Tibial artery (tissue), 4 donors: Measurements from ENCODE around the gene PRMT2.
A peak's percentile ranks its signal among the peaks of the same experiment; 100 is the strongest.

ENCODE experiments used
- DNase-seq, 2 donors: peaks; one replicate each; pipeline ENCODE4 v3.0.0-alpha.2; 2019
- H3K27ac ChIP-seq, 2 donors: fragments of 200-600 bp; sonication (generic) in 1 of 2; 1 replicate in 1 of 2; 2 replicates in 1 of 2; pipeline ENCODE4 v1.5.1; 2018 to 2019; ENCODE audit warnings: mild to moderate bottlenecking in 1 of 2
- H3K27me3 ChIP-seq, 2 donors: fragments of 200-600 bp; sonication (generic) in 1 of 2; one replicate each; pipeline versions ENCODE4 v1.5.1 to v1.6.0; 2016 to 2019
- H3K36me3 ChIP-seq, 3 donors: fragments of 200-600 bp; sonication (generic) in 2 of 3; one replicate each; pipeline ENCODE4 v1.5.1; 2016 to 2019; ENCODE audit warnings: mild to moderate bottlenecking in 2 of 3
- H3K4me1 ChIP-seq, 4 donors: fragments of 200-600 bp; sonication (generic) in 2 of 4; 1 replicate in 3 of 4; 2 replicates in 1 of 4; pipeline ENCODE4 v1.5.1; 2016 to 2019
- H3K4me3 ChIP-seq, 2 donors: fragments of 200-600 bp; sonication (generic) in 1 of 2; 1 replicate in 1 of 2; 2 replicates in 1 of 2; pipeline ENCODE4 v1.5.1; 2018 to 2019; ENCODE audit warnings: mild to moderate bottlenecking in 2 of 2
- H3K9me3 ChIP-seq, 3 donors: fragments of 200-600 bp; sonication (generic) in 1 of 3; one replicate each; pipeline ENCODE4 v1.5.1; 2016 to 2019
- CTCF ChIP-seq, 2 experiments: fragments of 200-600 bp in 1 of 2; fragments of 450-650 bp in 1 of 2; IDR thresholded peaks; one replicate each; pipeline ENCODE4 v1.5.1; 2017 to 2019; ENCODE audit warnings: antibody characterized with exemption in 2 of 2, mild to moderate bottlenecking in 1 of 2, moderate library complexity in 1 of 2
- intact Hi-C: fragments of 100-400 bp; cut with DNase I; formaldehyde crosslinking; loops from one replicate; pipeline ENCODE4 v1.15.0; 2023; ENCODE audit warnings: low total_unique reads

PRMT2 gene

DNA sequence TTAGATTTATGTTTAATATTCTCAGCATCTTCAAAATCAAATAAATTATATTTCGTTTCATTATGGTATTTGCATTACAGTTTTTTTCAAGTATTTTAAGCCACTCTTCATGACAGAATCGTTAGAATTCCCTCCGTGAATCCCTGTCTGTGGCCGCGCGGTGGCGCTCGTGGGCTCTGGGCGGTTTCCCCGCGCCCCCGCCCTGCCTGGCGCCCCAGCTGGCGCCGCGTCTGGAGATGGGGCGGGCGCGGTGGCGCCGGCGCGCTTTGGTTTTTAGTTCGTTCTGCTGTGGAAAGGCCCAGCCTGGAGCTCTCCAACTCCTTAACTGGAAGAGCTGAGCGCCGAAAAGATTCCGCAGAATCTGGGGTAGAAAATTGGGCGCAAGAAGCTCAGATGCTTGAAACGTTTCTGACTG lies 25.7 kb downstream of the PRMT2 start:
- intact Hi-C loops, result no loop called here
- no peaks in the 10 kb centered on the region for H3K27me3 ChIP-seq
- H3K27ac ChIP-seq, result peak overlapping the region; percentile 29 to 77
- H3K4me1 ChIP-seq, result peaks cover 0 to 4% (median 0%) of the 10 kb centered on the region in 4 donors
- TF ChIP-seq CTCF (IDR thresholded peaks at IDR 0.05), result peak; percentile 56 to 63
- H3K36me3 ChIP-seq, result peaks cover 40 to 74% (median 56%) of the 10 kb centered on the region in 3 donors
- H3K9me3 ChIP-seq, result no peaks in the 10 kb centered on the region
- H3K4me3 ChIP-seq, result peak overlapping the region; percentile 44 to 49
- DNase-seq, result peak in 1 of 2 donors; percentile 80

DNA sequence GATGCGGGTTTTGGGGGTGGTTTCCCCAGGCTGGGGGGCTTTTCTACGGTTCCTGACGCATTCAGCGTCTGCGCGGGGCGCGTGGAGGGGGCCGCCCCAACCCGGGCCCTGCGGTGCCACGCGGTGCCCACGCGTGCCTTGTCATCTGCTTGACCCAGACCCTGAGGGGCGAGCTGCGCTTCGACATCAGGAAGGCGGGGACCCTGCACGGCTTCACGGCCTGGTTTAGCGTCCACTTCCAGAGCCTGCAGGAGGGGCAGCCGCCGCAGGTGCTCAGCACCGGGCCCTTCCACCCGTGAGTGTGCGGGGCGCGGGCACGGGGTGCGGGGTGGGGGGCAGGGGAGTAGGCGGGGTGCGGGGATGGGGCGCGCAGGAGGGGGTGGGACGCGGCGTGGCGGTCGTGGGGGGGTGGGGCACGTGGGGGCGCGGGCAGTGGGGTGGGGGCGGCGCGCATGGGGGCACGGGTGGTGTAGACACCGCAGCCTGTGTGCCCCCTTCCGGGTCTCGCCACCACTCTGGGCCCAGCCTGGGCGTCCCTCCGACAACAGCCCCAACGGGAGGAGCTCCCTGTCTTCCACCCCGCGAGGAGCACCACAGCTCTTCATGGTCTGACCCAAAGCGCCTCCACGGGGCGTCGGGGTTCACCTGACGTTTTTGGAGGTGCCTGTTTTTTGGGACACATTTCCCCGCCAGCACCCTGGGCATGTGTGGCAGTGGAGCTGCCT lies 26.3 kb downstream of the PRMT2 start:
- no peak for TF ChIP-seq CTCF (IDR thresholded peaks at IDR 0.05)
- Histone ChIP-seq H3K27ac (peak overlapping the region; percentile 29 to 77), H3K27me3 (no peaks in the 10 kb centered on the region), H3K4me1 (peaks cover 0 to 7% (median under 1%) of the 10 kb centered on the region in 4 donors), H3K36me3 (peaks cover 34 to 68% (median 51%) of the 10 kb centered on the region in 3 donors), H3K4me3 (peak overlapping the region; percentile 44 to 49), H3K9me3 (no peaks in the 10 kb centered on the region)
- no peak for DNase-seq
- intact Hi-C loops, result no loop called here

GRCh38 chr21:46662367-46662654 lies 26.8 kb downstream of the PRMT2 start:
- peak overlapping the region in 1 of 2 donors; percentile 49 for H3K4me3 ChIP-seq
- peak overlapping the region in 1 of 2 donors; percentile 77 for H3K27ac ChIP-seq
- H3K36me3 ChIP-seq, result peaks cover 29 to 63% (median 45%) of the 10 kb centered on the region in 3 donors
- intact Hi-C loops, result no loop called here
- no peaks in the 10 kb centered on the region for H3K9me3 ChIP-seq
- DNase-seq, result no peak
- H3K27me3 ChIP-seq, result no peaks in the 10 kb centered on the region
- no peak for TF ChIP-seq CTCF (IDR thresholded peaks at IDR 0.05)
- peaks cover 0 to 12% (median 6%) of the 10 kb centered on the region in 4 donors for H3K4me1 ChIP-seq

- no peaks in the 10 kb centered on the region for H3K9me3 ChIP-seq
- no peak overlapping the region for H3K4me3 ChIP-seq
- no peak for TF ChIP-seq CTCF (IDR thresholded peaks at IDR 0.05)
- intact Hi-C loops, result no loop called here
- no peak for DNase-seq
- peaks cover 0 to 19% (median 12%) of the 10 kb centered on the region in 4 donors for H3K4me1 ChIP-seq
- H3K36me3 ChIP-seq, result peaks cover 24 to 57% (median 41%) of the 10 kb centered on the region in 3 donors
- no peaks in the 10 kb centered on the region for H3K27me3 ChIP-seq
- peak overlapping the region in 1 of 2 donors; percentile 77 for H3K27ac ChIP-seq
These were observed 27.5 kb downstream of the PRMT2 start for GRCh38 chr21:46662765-46663500.

DNA sequence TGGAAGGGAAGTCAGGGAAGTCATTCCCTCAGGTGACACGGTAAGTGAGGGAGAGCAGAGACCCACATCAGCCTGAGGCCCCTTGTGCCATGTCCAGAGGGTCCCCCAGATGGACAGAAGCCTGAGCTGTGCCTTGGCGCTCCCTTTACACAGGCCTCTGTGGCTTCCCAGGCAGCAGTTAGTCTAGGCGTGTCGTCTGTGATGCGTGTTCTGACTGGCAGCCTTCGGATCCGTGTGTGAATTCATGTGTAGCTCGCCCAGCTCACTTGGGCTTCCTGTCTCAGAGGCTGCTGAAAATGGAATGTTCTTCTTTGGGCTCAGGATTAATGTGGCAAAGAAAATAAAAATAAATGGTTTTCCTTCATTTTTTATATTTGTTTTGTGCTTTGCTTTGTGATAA lies 28.3 kb downstream of the PRMT2 start:
- Histone ChIP-seq H3K4me1 (peaks cover 0 to 22% (median 15%) of the 10 kb centered on the region in 4 donors), H3K9me3 (no peaks in the 10 kb centered on the region), H3K27ac (no peak overlapping the region), H3K36me3 (peaks cover 20 to 49% (median 34%) of the 10 kb centered on the region in 3 donors), H3K27me3 (no peaks in the 10 kb centered on the region), H3K4me3 (no peak overlapping the region)
- intact Hi-C loops, result no loop called here
- DNase-seq, result no peak
- no peak for TF ChIP-seq CTCF (IDR thresholded peaks at IDR 0.05)
